ENCODE results near the gene SLC1A3.

GRCh38 chr5:36708996-36709395 is 102.6 kb downstream of the SLC1A3 start:
- TF ChIP-seq CTCF (IDR thresholded peaks at IDR 0.05), result no peak
- TF ChIP-seq POLR2A (IDR thresholded peaks at IDR 0.05), result no peak

All from body of pancreas (tissue), 4 donors.